NCI-H1694 treated with DMSO at 0.1 percent for 48 hours (cell line): Measurements from ENCODE around the gene REXO4.

Experiments used
- DNase-seq: peaks from one replicate; lab custom pipeline; 2025; lab: John Stamatoyannopoulos, UW

The REXO4 gene

GRCh38 chr9:133367778-133368177 is 50.0 kb downstream of the REXO4 start:
- DNase-seq, result no peak

GRCh38 chr9:133367221-133367620 is 50.6 kb downstream of the REXO4 start:
- DNase-seq, result no peak

- DNase-seq, result no peak
Measured at GRCh38 chr9:133366435-133366834, 51.4 kb downstream of the REXO4 start.

GRCh38 chr9:133362359-133363044 is 55.3 kb downstream of the REXO4 start:
- no peak for DNase-seq

- no peak for DNase-seq
Measured at GRCh38 chr9:133361507-133362092, 56.2 kb downstream of the REXO4 start.

GRCh38 chr9:133360400-133361393 is 57.1 kb downstream of the REXO4 start:
- DNase-seq, result no peak

GRCh38 chr9:133359399-133360175 is 58.2 kb downstream of the REXO4 start:
- DNase-seq, result peak; percentile 6

GRCh38 chr9:133357656-133358055 is 60.2 kb downstream of the REXO4 start:
- DNase-seq, result no peak

GRCh38 chr9:133356391-133357091 is 61.3 kb downstream of the REXO4 start, which contains the start of the genes SURF1 and SURF2:
Gene SURF1, minus strand, starts transcription at chr9:133356487. Its CDS starts 34 bp downstream, at chr9:133356453.
Gene SURF2, plus strand, starts transcription at chr9:133356550. Its CDS starts 43 bp downstream, at chr9:133356593.
- peak; percentile 30 for DNase-seq
